GM23338 (cell line): ENCODE measurements around the gene CYB5RL. TPM values are rescaled to one million over a fixed set of nuclear protein-coding genes. Genes with fewer than 3 reads are reported as not detected.

ENCODE experiments used
- ATAC-seq: fragments of 200-7000 bp; cut with Tn5 transposase; 3 replicates; pipeline ENCODE4 v1.9.1; 2020
- DNase-seq: peaks from one replicate; pipeline ENCODE4 v3.0.0-alpha.2; 2015; ENCODE audit warnings: low spot score
- H2AFZ ChIP-seq: fragments of 200-600 bp; sonication (generic); 2 replicates; pipeline ENCODE4 v1.8.0; 2016; ENCODE audit warnings: antibody characterized with exemption, mild to moderate bottlenecking, moderate library complexity
- H3F3A ChIP-seq: fragments of 200-600 bp; sonication (generic); replicated peaks from 2 replicates; pipeline ENCODE4 v1.8.0; 2017; ENCODE audit warnings: antibody characterized with exemption, mixed run types, low read depth
- H3K27ac ChIP-seq: fragments of 200-600 bp; sonication (generic); 2 replicates; pipeline ENCODE4 v1.6.1; 2016; ENCODE audit warnings: low read depth
- H3K27me3 ChIP-seq: fragments of 200-600 bp; sonication (generic); 2 replicates; pipeline ENCODE4 v1.8.0; 2016; ENCODE audit warnings: mild to moderate bottlenecking, mixed run types, moderate library complexity; ENCODE audit not compliant: insufficient read depth
- H3K36me3 ChIP-seq: fragments of 200-600 bp; sonication (generic); 2 replicates; pipeline ENCODE4 v1.8.0; 2016; ENCODE audit warnings: mild to moderate bottlenecking; ENCODE audit not compliant: insufficient read depth
- H3K4me1 ChIP-seq: fragments of 200-600 bp; sonication (generic); 2 replicates; pipeline ENCODE4 v1.8.0; 2016; ENCODE audit warnings: mild to moderate bottlenecking, moderate library complexity; ENCODE audit not compliant: insufficient read depth
- H3K4me2 ChIP-seq: fragments of 200-600 bp; sonication (generic); 2 replicates; pipeline ENCODE4 v1.7.1; 2017; ENCODE audit warnings: mixed run types
- H3K4me3 ChIP-seq: fragments of 200-600 bp; sonication (generic); 2 replicates; pipeline ENCODE4 v1.6.1; 2016; ENCODE audit warnings: mixed run types
- H3K79me2 ChIP-seq: fragments of 200-600 bp; sonication (generic); replicated peaks from 2 replicates; pipeline ENCODE4 v1.8.0; 2017; ENCODE audit warnings: mild to moderate bottlenecking; ENCODE audit not compliant: insufficient read depth
- H3K9me2 ChIP-seq: fragments of 200-600 bp; sonication (generic); 2 replicates; pipeline ENCODE4 v1.8.0; 2017; ENCODE audit not compliant: insufficient read depth
- H4K20me1 ChIP-seq: fragments of 200-600 bp; sonication (generic); replicated peaks from 2 replicates; pipeline ENCODE4 v1.8.0; 2017; ENCODE audit warnings: mild to moderate bottlenecking; ENCODE audit not compliant: insufficient read depth
- H3K27ac Mint-ChIP-seq: 2 replicates; pipeline ENCODE4 v1.8.0; 2020; ENCODE audit warnings: inconsistent platforms, mild to moderate bottlenecking, moderate library complexity, mixed read lengths
- H3K27me3 Mint-ChIP-seq: 3 replicates; pipeline ENCODE4 v1.8.0; 2022; ENCODE audit warnings: low read depth, mild to moderate bottlenecking, moderate library complexity, mixed read lengths, inconsistent platforms; ENCODE audit not compliant: insufficient read depth, poor library complexity
- H3K36me3 Mint-ChIP-seq: 3 replicates; pipeline ENCODE4 v1.8.0; 2021; ENCODE audit warnings: low read depth, mild to moderate bottlenecking, inconsistent platforms, moderate library complexity, mixed read lengths
- H3K4me1 Mint-ChIP-seq: 3 replicates; pipeline ENCODE4 v1.8.0; 2020; ENCODE audit warnings: mild to moderate bottlenecking, inconsistent platforms, mixed read lengths
- H3K4me3 Mint-ChIP-seq: 3 replicates; pipeline ENCODE4 v1.8.0; 2021; ENCODE audit warnings: moderate library complexity, mild to moderate bottlenecking, inconsistent platforms, mixed read lengths
- H3K9me3 Mint-ChIP-seq: 3 replicates; pipeline ENCODE4 v1.8.0; 2020; ENCODE audit warnings: moderate library complexity, mild to moderate bottlenecking, inconsistent platforms, mixed read lengths
- CREB1 ChIP-seq: fragments of 250-450 bp; sonication (Bioruptor Pico); IDR thresholded peaks from 2 replicates; pipeline ENCODE4 v1.5.0; 2020; ENCODE audit warnings: low read depth, mild to moderate bottlenecking, moderate library complexity
- EZH2 ChIP-seq: fragments of 200-600 bp; sonication (generic); IDR thresholded peaks from one replicate; pipeline ENCODE4 v1.8.0; 2017; ENCODE audit warnings: antibody characterized with exemption, mild to moderate bottlenecking, low read depth; ENCODE audit not compliant: unreplicated experiment
- EZH2phosphoT487 ChIP-seq: fragments of 200-600 bp; sonication (generic); IDR thresholded peaks from one replicate; pipeline ENCODE4 v1.8.1; 2018; ENCODE audit warnings: antibody characterized with exemption; ENCODE audit not compliant: unreplicated experiment
- JUNB ChIP-seq: IDR thresholded peaks from one replicate; pipeline ENCODE4 v1.6.1; 2016; ENCODE audit warnings: antibody characterized with exemption; ENCODE audit not compliant: unreplicated experiment
- NANOG ChIP-seq: IDR thresholded peaks from 2 replicates; pipeline ENCODE4 v1.6.1; 2016; ENCODE audit warnings: antibody characterized with exemption, borderline replicate concordance
- POLR2AphosphoS5 ChIP-seq: IDR thresholded peaks from 2 replicates; pipeline ENCODE4 v1.6.1; 2016; ENCODE audit warnings: antibody characterized with exemption, low read depth
- STAT1 ChIP-seq: IDR thresholded peaks from one replicate; pipeline ENCODE4 v1.6.1; 2016; ENCODE audit warnings: antibody characterized with exemption; ENCODE audit not compliant: unreplicated experiment
- ZNF114 ChIP-seq: fragments of 250-450 bp; sonication (Bioruptor Pico); IDR thresholded peaks from 2 replicates; pipeline ENCODE4 v1.5.0; 2020; ENCODE audit warnings: mild to moderate bottlenecking, moderate library complexity
- ZNF331 ChIP-seq: fragments of 250-450 bp; sonication (Bioruptor Pico); IDR thresholded peaks from 2 replicates; pipeline ENCODE4 v1.5.0; 2020; ENCODE audit warnings: low read depth, mild to moderate bottlenecking, moderate library complexity
- polyA plus RNA-seq: library from polyadenylated mRNA; unstranded; fragments of >200 nt; fragmentation: Nextera tagmentation; extraction: Ambion mirVana; gene quantifications from 2 replicates; pipeline ENCODE4 v1.2.1, GENCODE V29; 2016
- total RNA-seq: library from RNA; depleted of rRNA; stranded (reverse); fragments of >200 nt; shearing (Covaris generic); gene quantifications from 2 replicates; pipeline ENCODE4 v1.2.3, GENCODE V29; 2014
- TF ChIP-seq, protein P1 (sequence below): fragments of 250-450 bp; sonication (Bioruptor Pico); IDR thresholded peaks from 2 replicates; pipeline ENCODE4 v1.5.0; 2020; ENCODE audit warnings: mild to moderate bottlenecking, moderate library complexity
- TF ChIP-seq, protein P2 (sequence below), 2 experiments: fragments of 200-600 bp in 1 of 2; sonication (generic) in 1 of 2; conservative IDR thresholded peaks; 2 replicates each; pipeline versions ENCODE4 v1.5.1 to v1.6.1; 2016 to 2017; ENCODE audit warnings: antibody characterized with exemption in 2 of 2, low read depth in 2 of 2, mild to moderate bottlenecking in 2 of 2, moderate library complexity in 1 of 2
- TF ChIP-seq, protein P3 (sequence below): IDR thresholded peaks from 2 replicates; pipeline ENCODE4 v1.6.1; 2016; ENCODE audit warnings: antibody characterized with exemption
- TF ChIP-seq, protein P4 (sequence below): IDR thresholded peaks from one replicate; pipeline ENCODE4 v1.6.1; 2018; ENCODE audit warnings: antibody characterized with exemption; ENCODE audit not compliant: unreplicated experiment

CYB5RL gene
- total and polyA plus RNA-seq, 2 experiments from 2014 or later, result 5.9 to 11.5 TPM

GRCh38 chr1:54173681-54174080 is 26.1 kb downstream of the CYB5RL start:
- H3K9me3 Mint-ChIP-seq, result no peaks in the 10 kb centered on the region
- Histone ChIP-seq H3K27me3 (no peaks in the 10 kb centered on the region), H4K20me1 (no peaks in the 10 kb centered on the region), H3K4me2 (no peak overlapping the region), H3K9me2 (no peaks in the 10 kb centered on the region), H3F3A (no peaks in the 10 kb centered on the region), H2AFZ (no peak overlapping the region), H3K4me3 (no peak overlapping the region), H3K79me2 (no peaks in the 10 kb centered on the region), H3K27ac (no peak overlapping the region), H3K36me3 (no peaks in the 10 kb centered on the region), H3K4me1 (no peaks in the 10 kb centered on the region)
- no peak overlapping the region for H3K4me3 Mint-ChIP-seq
- no peak for DNase-seq
- H3K4me1 Mint-ChIP-seq, result peaks cover 4% of the 10 kb centered on the region; the same call in 1 of the 3 replicates
- TF ChIP-seq, protein P1, sequence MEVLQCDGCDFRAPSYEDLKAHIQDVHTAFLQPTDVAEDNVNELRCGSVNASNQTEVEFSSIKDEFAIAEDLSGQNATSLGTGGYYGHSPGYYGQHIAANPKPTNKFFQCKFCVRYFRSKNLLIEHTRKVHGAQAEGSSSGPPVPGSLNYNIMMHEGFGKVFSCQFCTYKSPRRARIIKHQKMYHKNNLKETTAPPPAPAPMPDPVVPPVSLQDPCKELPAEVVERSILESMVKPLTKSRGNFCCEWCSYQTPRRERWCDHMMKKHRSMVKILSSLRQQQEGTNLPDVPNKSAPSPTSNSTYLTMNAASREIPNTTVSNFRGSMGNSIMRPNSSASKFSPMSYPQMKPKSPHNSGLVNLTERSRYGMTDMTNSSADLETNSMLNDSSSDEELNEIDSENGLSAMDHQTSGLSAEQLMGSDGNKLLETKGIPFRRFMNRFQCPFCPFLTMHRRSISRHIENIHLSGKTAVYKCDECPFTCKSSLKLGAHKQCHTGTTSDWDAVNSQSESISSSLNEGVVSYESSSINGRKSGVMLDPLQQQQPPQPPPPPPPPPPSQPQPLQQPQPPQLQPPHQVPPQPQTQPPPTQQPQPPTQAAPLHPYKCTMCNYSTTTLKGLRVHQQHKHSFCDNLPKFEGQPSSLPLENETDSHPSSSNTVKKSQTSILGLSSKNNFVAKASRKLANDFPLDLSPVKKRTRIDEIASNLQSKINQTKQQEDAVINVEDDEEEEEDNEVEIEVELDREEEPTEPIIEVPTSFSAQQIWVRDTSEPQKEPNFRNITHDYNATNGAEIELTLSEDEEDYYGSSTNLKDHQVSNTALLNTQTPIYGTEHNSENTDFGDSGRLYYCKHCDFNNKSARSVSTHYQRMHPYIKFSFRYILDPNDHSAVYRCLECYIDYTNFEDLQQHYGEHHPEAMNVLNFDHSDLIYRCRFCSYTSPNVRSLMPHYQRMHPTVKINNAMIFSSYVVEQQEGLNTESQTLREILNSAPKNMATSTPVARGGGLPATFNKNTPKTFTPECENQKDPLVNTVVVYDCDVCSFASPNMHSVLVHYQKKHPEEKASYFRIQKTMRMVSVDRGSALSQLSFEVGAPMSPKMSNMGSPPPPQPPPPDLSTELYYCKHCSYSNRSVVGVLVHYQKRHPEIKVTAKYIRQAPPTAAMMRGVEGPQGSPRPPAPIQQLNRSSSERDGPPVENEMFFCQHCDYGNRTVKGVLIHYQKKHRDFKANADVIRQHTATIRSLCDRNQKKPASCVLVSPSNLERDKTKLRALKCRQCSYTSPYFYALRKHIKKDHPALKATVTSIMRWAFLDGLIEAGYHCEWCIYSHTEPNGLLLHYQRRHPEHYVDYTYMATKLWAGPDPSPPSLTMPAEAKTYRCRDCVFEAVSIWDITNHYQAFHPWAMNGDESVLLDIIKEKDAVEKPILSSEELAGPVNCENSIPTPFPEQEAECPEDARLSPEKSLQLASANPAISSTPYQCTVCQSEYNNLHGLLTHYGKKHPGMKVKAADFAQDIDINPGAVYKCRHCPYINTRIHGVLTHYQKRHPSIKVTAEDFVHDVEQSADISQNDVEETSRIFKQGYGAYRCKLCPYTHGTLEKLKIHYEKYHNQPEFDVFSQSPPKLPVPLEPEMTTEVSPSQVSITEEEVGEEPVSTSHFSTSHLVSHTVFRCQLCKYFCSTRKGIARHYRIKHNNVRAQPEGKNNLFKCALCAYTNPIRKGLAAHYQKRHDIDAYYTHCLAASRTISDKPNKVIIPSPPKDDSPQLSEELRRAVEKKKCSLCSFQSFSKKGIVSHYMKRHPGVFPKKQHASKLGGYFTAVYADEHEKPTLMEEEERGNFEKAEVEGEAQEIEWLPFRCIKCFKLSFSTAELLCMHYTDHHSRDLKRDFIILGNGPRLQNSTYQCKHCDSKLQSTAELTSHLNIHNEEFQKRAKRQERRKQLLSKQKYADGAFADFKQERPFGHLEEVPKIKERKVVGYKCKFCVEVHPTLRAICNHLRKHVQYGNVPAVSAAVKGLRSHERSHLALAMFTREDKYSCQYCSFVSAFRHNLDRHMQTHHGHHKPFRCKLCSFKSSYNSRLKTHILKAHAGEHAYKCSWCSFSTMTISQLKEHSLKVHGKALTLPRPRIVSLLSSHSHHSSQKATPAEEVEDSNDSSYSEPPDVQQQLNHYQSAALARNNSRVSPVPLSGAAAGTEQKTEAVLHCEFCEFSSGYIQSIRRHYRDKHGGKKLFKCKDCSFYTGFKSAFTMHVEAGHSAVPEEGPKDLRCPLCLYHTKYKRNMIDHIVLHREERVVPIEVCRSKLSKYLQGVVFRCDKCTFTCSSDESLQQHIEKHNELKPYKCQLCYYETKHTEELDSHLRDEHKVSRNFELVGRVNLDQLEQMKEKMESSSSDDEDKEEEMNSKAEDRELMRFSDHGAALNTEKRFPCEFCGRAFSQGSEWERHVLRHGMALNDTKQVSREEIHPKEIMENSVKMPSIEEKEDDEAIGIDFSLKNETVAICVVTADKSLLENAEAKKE (CRISPR knock-in tag), result no peak
- TF ChIP-seq, protein P2, sequence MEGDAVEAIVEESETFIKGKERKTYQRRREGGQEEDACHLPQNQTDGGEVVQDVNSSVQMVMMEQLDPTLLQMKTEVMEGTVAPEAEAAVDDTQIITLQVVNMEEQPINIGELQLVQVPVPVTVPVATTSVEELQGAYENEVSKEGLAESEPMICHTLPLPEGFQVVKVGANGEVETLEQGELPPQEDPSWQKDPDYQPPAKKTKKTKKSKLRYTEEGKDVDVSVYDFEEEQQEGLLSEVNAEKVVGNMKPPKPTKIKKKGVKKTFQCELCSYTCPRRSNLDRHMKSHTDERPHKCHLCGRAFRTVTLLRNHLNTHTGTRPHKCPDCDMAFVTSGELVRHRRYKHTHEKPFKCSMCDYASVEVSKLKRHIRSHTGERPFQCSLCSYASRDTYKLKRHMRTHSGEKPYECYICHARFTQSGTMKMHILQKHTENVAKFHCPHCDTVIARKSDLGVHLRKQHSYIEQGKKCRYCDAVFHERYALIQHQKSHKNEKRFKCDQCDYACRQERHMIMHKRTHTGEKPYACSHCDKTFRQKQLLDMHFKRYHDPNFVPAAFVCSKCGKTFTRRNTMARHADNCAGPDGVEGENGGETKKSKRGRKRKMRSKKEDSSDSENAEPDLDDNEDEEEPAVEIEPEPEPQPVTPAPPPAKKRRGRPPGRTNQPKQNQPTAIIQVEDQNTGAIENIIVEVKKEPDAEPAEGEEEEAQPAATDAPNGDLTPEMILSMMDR (conservative IDR thresholded peaks at IDR 0.05; ENCODE audit: low read depth in 2 of 2), result no peak
- TF ChIP-seq ZNF331 (CRISPR knock-in tag) (no peak), POLR2AphosphoS5 (no peak), ZNF114 (CRISPR knock-in tag) (no peak), EZH2phosphoT487 (no peak), CREB1 (CRISPR knock-in tag) (no peak), NANOG (no peak), STAT1 (no peak), JUNB (no peak), EZH2 (no peak)
- TF ChIP-seq, protein P3, sequence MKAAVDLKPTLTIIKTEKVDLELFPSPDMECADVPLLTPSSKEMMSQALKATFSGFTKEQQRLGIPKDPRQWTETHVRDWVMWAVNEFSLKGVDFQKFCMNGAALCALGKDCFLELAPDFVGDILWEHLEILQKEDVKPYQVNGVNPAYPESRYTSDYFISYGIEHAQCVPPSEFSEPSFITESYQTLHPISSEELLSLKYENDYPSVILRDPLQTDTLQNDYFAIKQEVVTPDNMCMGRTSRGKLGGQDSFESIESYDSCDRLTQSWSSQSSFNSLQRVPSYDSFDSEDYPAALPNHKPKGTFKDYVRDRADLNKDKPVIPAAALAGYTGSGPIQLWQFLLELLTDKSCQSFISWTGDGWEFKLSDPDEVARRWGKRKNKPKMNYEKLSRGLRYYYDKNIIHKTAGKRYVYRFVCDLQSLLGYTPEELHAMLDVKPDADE, result no peak
- TF ChIP-seq, protein P4, sequence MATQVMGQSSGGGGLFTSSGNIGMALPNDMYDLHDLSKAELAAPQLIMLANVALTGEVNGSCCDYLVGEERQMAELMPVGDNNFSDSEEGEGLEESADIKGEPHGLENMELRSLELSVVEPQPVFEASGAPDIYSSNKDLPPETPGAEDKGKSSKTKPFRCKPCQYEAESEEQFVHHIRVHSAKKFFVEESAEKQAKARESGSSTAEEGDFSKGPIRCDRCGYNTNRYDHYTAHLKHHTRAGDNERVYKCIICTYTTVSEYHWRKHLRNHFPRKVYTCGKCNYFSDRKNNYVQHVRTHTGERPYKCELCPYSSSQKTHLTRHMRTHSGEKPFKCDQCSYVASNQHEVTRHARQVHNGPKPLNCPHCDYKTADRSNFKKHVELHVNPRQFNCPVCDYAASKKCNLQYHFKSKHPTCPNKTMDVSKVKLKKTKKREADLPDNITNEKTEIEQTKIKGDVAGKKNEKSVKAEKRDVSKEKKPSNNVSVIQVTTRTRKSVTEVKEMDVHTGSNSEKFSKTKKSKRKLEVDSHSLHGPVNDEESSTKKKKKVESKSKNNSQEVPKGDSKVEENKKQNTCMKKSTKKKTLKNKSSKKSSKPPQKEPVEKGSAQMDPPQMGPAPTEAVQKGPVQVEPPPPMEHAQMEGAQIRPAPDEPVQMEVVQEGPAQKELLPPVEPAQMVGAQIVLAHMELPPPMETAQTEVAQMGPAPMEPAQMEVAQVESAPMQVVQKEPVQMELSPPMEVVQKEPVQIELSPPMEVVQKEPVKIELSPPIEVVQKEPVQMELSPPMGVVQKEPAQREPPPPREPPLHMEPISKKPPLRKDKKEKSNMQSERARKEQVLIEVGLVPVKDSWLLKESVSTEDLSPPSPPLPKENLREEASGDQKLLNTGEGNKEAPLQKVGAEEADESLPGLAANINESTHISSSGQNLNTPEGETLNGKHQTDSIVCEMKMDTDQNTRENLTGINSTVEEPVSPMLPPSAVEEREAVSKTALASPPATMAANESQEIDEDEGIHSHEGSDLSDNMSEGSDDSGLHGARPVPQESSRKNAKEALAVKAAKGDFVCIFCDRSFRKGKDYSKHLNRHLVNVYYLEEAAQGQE, result no peak
- H3K36me3 Mint-ChIP-seq, result no peaks in the 10 kb centered on the region
- peak; percentile 53; the same call in 2 of the 3 replicates for ATAC-seq
- peaks cover 3% of the 10 kb centered on the region for H3K27me3 Mint-ChIP-seq
- H3K27ac Mint-ChIP-seq, result no peak overlapping the region
